ENCODE data around the gene OBSCN. TPM values are rescaled to one million over a fixed set of nuclear protein-coding genes. Genes with fewer than 3 reads are reported as not detected.

The OBSCN gene
- total and polyA plus RNA-seq, 4 donors, result 0.54 to 5.6 (median 2.7) TPM

DNA sequence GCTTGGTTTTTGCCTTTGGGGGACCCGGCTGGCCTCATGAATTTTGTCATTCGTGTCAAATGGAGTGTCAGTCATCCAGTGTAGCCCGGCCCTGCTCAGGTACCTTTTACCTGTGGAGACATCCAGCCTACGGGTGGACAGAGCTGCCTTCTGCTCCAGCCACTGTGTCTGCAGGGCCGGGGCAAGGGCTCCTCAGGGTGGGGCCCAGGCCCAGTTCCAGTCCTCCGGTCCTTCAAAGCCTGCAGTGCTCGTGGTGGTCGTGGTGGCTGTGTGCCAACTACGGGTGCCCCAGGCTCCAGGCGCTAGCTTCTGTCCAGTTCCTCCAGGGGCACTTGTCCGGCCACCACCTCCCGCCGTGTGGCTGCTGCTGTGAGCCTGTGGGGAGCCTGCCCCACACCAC is 144.0 kb downstream of the OBSCN start:
- DNase-seq (ENCODE audit: low spot score), result no peak
- 90% methylated on average over 13 of the region's 13 CpGs for WGBS
- no peaks in the 10 kb centered on the region for H3K4me1 ChIP-seq (ENCODE audit: control insufficient read depth in 4 of 4, insufficient read depth in 4 of 4, low read length in 3 of 4)
- H3K9ac ChIP-seq (ENCODE audit: low read depth in 1 of 2, low read length in 2 of 2), result no peak overlapping the region
- H3K9me3 ChIP-seq (ENCODE audit: control insufficient read depth in 4 of 4, low read length in 3 of 4), result no peaks in the 10 kb centered on the region
- H3K4me3 ChIP-seq (ENCODE audit: low read depth in 1 of 3, low read length in 3 of 3), result no peak overlapping the region
- TF ChIP-seq FOXA2 (IDR thresholded peaks at IDR 0.05), result no peak
- no peak for TF ChIP-seq RAD21 (IDR thresholded peaks at IDR 0.05)
- no peak for TF ChIP-seq NR2F2 (IDR thresholded peaks at IDR 0.05)
- no peak for TF ChIP-seq YY1 (IDR thresholded peaks at IDR 0.05)
- TF ChIP-seq, protein P1, sequence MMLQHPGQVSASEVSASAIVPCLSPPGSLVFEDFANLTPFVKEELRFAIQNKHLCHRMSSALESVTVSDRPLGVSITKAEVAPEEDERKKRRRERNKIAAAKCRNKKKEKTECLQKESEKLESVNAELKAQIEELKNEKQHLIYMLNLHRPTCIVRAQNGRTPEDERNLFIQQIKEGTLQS (IDR thresholded peaks at IDR 0.05), result no peak
- TF ChIP-seq, protein P2, sequence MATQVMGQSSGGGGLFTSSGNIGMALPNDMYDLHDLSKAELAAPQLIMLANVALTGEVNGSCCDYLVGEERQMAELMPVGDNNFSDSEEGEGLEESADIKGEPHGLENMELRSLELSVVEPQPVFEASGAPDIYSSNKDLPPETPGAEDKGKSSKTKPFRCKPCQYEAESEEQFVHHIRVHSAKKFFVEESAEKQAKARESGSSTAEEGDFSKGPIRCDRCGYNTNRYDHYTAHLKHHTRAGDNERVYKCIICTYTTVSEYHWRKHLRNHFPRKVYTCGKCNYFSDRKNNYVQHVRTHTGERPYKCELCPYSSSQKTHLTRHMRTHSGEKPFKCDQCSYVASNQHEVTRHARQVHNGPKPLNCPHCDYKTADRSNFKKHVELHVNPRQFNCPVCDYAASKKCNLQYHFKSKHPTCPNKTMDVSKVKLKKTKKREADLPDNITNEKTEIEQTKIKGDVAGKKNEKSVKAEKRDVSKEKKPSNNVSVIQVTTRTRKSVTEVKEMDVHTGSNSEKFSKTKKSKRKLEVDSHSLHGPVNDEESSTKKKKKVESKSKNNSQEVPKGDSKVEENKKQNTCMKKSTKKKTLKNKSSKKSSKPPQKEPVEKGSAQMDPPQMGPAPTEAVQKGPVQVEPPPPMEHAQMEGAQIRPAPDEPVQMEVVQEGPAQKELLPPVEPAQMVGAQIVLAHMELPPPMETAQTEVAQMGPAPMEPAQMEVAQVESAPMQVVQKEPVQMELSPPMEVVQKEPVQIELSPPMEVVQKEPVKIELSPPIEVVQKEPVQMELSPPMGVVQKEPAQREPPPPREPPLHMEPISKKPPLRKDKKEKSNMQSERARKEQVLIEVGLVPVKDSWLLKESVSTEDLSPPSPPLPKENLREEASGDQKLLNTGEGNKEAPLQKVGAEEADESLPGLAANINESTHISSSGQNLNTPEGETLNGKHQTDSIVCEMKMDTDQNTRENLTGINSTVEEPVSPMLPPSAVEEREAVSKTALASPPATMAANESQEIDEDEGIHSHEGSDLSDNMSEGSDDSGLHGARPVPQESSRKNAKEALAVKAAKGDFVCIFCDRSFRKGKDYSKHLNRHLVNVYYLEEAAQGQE (IDR thresholded peaks at IDR 0.05), result no peak
- no peak for TF ChIP-seq EGR1 (IDR thresholded peaks at IDR 0.05; ENCODE audit: low read depth in 2 of 2)
- TF ChIP-seq RXRA (IDR thresholded peaks at IDR 0.05), result no peak
- no peak overlapping the region for H3K27ac ChIP-seq (ENCODE audit: low read depth in 1 of 2, low read length in 2 of 2)
- H3K36me3 ChIP-seq (ENCODE audit: control insufficient read depth in 4 of 4, insufficient read depth in 3 of 4, low read depth in 1 of 4, low read length in 3 of 4), result no peaks in the 10 kb centered on the region
- no peaks in the 10 kb centered on the region for H3K27me3 ChIP-seq (ENCODE audit: control insufficient read depth in 4 of 4, insufficient read depth in 4 of 4, low read length in 3 of 4)

DNA sequence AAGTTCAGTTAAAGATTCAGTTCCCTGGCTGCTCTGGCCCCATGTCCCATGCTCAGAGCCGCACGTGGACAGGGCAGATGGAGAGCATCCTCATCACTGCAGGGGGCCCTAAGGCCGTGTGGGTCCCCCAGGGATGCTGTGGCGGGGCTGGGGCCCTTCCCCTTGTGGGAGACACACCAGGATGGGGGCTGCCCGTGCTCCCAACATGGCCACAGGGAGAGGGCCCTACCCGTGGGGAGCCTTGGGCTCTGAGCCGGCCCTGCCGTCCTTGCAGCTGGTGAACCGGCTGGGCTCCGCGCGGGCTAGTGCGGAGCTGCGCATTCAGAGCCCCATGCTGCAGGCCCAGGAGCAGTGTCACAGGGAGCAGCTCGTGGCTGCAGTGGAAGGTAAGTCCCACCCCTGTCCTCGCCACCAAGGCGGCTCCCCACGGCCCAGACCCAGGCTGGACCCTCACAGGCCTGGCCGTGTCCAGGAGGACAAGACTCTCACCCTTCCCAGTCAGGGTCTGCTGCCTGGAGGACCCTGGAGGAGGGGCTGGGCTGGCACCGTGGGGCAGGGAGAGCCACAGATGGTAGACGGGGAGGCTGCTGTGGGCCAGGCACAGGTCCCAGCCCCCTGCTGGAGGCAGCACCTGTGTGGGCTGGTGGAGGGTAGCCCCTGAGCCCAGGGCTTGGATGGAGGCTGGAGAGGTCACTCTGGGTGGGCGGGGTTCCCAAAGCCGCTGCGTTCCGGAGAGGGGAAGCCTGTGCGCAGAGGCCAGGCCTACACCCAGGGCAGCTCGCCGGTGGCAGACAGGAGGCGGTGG is 145.0 kb downstream of the OBSCN start:
- DNase-seq (ENCODE audit: low spot score), result no peak
- 93% methylated on average over 29 of the region's 29 CpGs for WGBS
- Histone ChIP-seq H3K27ac (ENCODE audit: low read depth in 1 of 2, low read length in 2 of 2) (no peak overlapping the region), H3K36me3 (ENCODE audit: control insufficient read depth in 4 of 4, insufficient read depth in 3 of 4, low read depth in 1 of 4, low read length in 3 of 4) (no peaks in the 10 kb centered on the region), H3K9me3 (ENCODE audit: control insufficient read depth in 4 of 4, low read length in 3 of 4) (no peaks in the 10 kb centered on the region), H3K9ac (ENCODE audit: low read depth in 1 of 2, low read length in 2 of 2) (no peak overlapping the region), H3K4me3 (ENCODE audit: low read depth in 1 of 3, low read length in 3 of 3) (no peak overlapping the region), H3K27me3 (ENCODE audit: control insufficient read depth in 4 of 4, insufficient read depth in 4 of 4, low read length in 3 of 4) (no peaks in the 10 kb centered on the region), H3K4me1 (ENCODE audit: control insufficient read depth in 4 of 4, insufficient read depth in 4 of 4, low read length in 3 of 4) (no peaks in the 10 kb centered on the region)
- TF ChIP-seq YY1 (IDR thresholded peaks at IDR 0.05) (no peak), FOXA1 (IDR thresholded peaks at IDR 0.05) (no peak), EGR1 (IDR thresholded peaks at IDR 0.05; ENCODE audit: low read depth in 2 of 2) (no peak), FOXA2 (IDR thresholded peaks at IDR 0.05) (no peak), SP1 (IDR thresholded peaks at IDR 0.05) (no peak), JUND (IDR thresholded peaks at IDR 0.05) (no peak), NR2F2 (IDR thresholded peaks at IDR 0.05) (no peak), RAD21 (IDR thresholded peaks at IDR 0.05) (no peak), TAF1 (conservative IDR thresholded peaks at IDR 0.05) (no peak), RXRA (IDR thresholded peaks at IDR 0.05) (no peak), MAX (IDR thresholded peaks at IDR 0.05) (no peak), HNF4G (IDR thresholded peaks at IDR 0.05) (no peak), HNF4A (conservative IDR thresholded peaks at IDR 0.05) (no peak), CTCF (IDR thresholded peaks at IDR 0.05; ENCODE audit: low read depth, low read length, missing input control) (no peak), GABPA (IDR thresholded peaks at IDR 0.05 in 1 of 2, conservative IDR thresholded peaks at IDR 0.05 in 1 of 2) (no peak)
- TF ChIP-seq, protein P2 (IDR thresholded peaks at IDR 0.05), result no peak
- TF ChIP-seq, protein P1 (IDR thresholded peaks at IDR 0.05), result no peak
- TF ChIP-seq, protein P3, sequence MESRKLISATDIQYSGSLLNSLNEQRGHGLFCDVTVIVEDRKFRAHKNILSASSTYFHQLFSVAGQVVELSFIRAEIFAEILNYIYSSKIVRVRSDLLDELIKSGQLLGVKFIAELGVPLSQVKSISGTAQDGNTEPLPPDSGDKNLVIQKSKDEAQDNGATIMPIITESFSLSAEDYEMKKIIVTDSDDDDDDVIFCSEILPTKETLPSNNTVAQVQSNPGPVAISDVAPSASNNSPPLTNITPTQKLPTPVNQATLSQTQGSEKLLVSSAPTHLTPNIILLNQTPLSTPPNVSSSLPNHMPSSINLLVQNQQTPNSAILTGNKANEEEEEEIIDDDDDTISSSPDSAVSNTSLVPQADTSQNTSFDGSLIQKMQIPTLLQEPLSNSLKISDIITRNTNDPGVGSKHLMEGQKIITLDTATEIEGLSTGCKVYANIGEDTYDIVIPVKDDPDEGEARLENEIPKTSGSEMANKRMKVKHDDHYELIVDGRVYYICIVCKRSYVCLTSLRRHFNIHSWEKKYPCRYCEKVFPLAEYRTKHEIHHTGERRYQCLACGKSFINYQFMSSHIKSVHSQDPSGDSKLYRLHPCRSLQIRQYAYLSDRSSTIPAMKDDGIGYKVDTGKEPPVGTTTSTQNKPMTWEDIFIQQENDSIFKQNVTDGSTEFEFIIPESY (IDR thresholded peaks at IDR 0.05), result no peak
